Erythroblast (primary cell): ENCODE results near the gene FBRS.
A peak's percentile ranks its signal among the peaks of the same experiment; 100 is the strongest.
"Not testable (repeated sequence)": the region's sequence is repeated elsewhere in the genome, so short reads cannot be mapped to it uniquely, and the experiment has no call there.

Experiments
- DNase-seq, 2 experiments: peaks; one replicate each; lab custom pipeline; 2025; lab: John Stamatoyannopoulos, UW
- GATA1 ChIP-seq: IDR thresholded peaks from 2 replicates; pipeline ENCODE4 v1.6.1; 2011; ENCODE audit warnings: low read depth, mild to moderate bottlenecking, control low read depth, low read length, moderate library complexity
- POLR2A ChIP-seq: IDR thresholded peaks from 2 replicates; pipeline ENCODE4 v1.6.1; 2011; ENCODE audit warnings: mild to moderate bottlenecking, low read length

The FBRS gene

GRCh38 chr16:30633526-30633925 is 24.7 kb upstream of the FBRS start:
- no peak for DNase-seq
- no peak for TF ChIP-seq GATA1
- no peak for TF ChIP-seq POLR2A

- no peak for TF ChIP-seq POLR2A
- no peak for TF ChIP-seq GATA1
- no peak for DNase-seq
These were observed 21.6 kb upstream of the FBRS start for GRCh38 chr16:30636599-30636998.

- DNase-seq, result not testable (repeated sequence)
These were observed 21.1 kb upstream of the FBRS start for GRCh38 chr16:30637139-30637538.

- TF ChIP-seq POLR2A (no peak), GATA1 (no peak)
- DNase-seq, result peak; percentile 73 to 76
These were observed 20.3 kb upstream of the FBRS start for GRCh38 chr16:30637944-30638343.

- DNase-seq, result no peak
These were observed 16.8 kb upstream of the FBRS start for GRCh38 chr16:30641378-30641982.

GRCh38 chr16:30644334-30644830 is 13.8 kb upstream of the FBRS start:
- DNase-seq, result no peak
- TF ChIP-seq GATA1 (no peak), POLR2A (no peak)

More at GRCh38 chr16:30641378-30641982, 16.8 kb upstream of the FBRS start:
- no peak for TF ChIP-seq GATA1
- no peak for TF ChIP-seq POLR2A

GRCh38 chr16:30645727-30646126 is 12.5 kb upstream of the FBRS start:
- DNase-seq, result no peak
- TF ChIP-seq GATA1 (no peak), POLR2A (no peak)

GRCh38 chr16:30647274-30647571 is 11.0 kb upstream of the FBRS start:
- DNase-seq, result no peak
- TF ChIP-seq POLR2A, result no peak
- no peak for TF ChIP-seq GATA1

GRCh38 chr16:30649725-30650368 is 8.4 kb upstream of the FBRS start:
- TF ChIP-seq GATA1, result no peak
- no peak for TF ChIP-seq POLR2A
- DNase-seq, result no peak

GRCh38 chr16:30650369-30651123 is 7.7 kb upstream of the FBRS start, which contains the start of gene PRR14:
PRR14 (plus strand) TSS chr16:30650960; CDS start chr16:30651646, 686 bp downstream.
- TF ChIP-seq POLR2A (peak; percentile 61), GATA1 (no peak)
- DNase-seq, result peak; percentile 100

- peak; percentile 87 to 91 for DNase-seq
These were observed 6.9 kb upstream of the FBRS start for GRCh38 chr16:30651124-30652004.

GRCh38 chr16:30652005-30652296 is 6.3 kb upstream of the FBRS start:
- DNase-seq, result no peak
- TF ChIP-seq POLR2A (no peak), GATA1 (no peak)

More at GRCh38 chr16:30651124-30652004, 6.9 kb upstream of the FBRS start:
- TF ChIP-seq POLR2A (peak; percentile 52), GATA1 (no peak)

GRCh38 chr16:30652718-30653117 is 5.5 kb upstream of the FBRS start:
- no peak for DNase-seq
- no peak for TF ChIP-seq POLR2A
- TF ChIP-seq GATA1, result no peak
